ENCODE results near the gene MTRF1L.

DNA sequence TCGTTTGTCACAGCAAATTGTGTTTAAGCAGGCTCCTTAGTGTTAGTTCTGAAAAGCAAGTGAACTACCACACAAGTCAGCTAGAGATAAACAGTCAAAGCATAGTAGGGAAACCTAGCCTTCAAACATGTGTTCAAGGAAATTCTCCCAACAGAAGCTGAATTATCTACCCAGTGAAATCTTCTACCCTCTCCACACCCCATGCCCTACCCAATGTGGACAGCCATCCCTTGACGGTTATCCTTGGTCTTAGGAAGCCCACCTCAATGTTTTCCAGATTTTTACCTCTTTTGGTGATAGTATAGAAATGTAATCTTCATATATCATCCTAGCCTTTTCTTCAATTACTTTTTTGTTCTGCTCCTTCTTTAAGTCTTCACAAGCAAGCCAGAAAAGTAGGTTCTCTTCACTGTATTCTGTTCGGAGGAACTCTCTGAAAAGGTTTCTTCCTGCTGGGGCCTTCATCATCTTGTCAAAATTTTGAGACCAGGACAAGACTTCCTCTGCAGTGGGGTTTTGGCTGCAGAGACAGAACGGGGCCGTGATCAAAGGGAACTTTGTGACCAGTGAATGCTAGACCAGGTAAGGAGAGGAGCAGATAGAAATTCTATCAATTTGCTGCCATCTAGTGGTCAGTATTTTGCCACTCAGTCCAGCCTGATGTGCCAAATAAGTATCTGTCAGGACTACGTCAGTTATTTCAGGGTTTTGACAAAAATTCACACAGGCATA, 21.6 kb upstream of the MTRF1L start:
- TF ChIP-seq POLR2A (IDR thresholded peaks at IDR 0.05; ENCODE audit: low read depth, low read length) (no peak), TAF1 (IDR thresholded peaks at IDR 0.05; ENCODE audit: borderline replicate concordance, low read depth, low read length) (no peak), POLR2AphosphoS5 (IDR thresholded peaks at IDR 0.05; ENCODE audit: low read depth, low read length) (no peak)
